Keratinocyte (primary cell): ENCODE data around the gene NDUFAF2.

Source experiments
- CTCF ChIP-seq, 3 experiments: IDR thresholded peaks in 1 of 3; conservative IDR thresholded peaks in 1 of 3; optimal IDR thresholded peaks in 1 of 3; 2 replicates in 2 of 3; 3 replicates in 1 of 3; pipeline versions ENCODE3 to v1.5.1; 2011; ENCODE audit warnings: low read length in 3 of 3, mild to moderate bottlenecking in 3 of 3, moderate library complexity in 2 of 3, control low read depth in 1 of 3, inconsistent platforms in 1 of 3; ENCODE audit not compliant: insufficient read depth in 2 of 3; ENCODE audit errors: extremely low read depth in 1 of 3
- EZH2 ChIP-seq: IDR thresholded peaks from one replicate; pipeline ENCODE4 v1.6.1; 2012; ENCODE audit warnings: inconsistent platforms, mild to moderate bottlenecking, low read length, moderate library complexity

GRCh38 chr5:61098251-61098995, 153.4 kb downstream of the NDUFAF2 start:
- TF ChIP-seq CTCF (optimal IDR thresholded peaks at IDR 0.05 in 1 of 3, IDR thresholded peaks at IDR 0.05 in 1 of 3, conservative IDR thresholded peaks at IDR 0.05 in 1 of 3; ENCODE audit: extremely low read depth in 1 of 3, insufficient read depth in 2 of 3, low read length in 3 of 3) = no peak
- no peak for TF ChIP-seq EZH2
